IgD-negative memory B cell (primary cell): ENCODE results near the gene STK4. TPM values are rescaled to one million over a fixed set of nuclear protein-coding genes. Genes with fewer than 3 reads are reported as not detected.
"Not testable (repeated sequence)": the region's sequence is repeated elsewhere in the genome, so short reads cannot be mapped to it uniquely, and the experiment has no call there.

ENCODE experiments used
- H3K27ac Mint-ChIP-seq, 3 donors: one replicate each; pipeline ENCODE4 v1.8.0; 2020 to 2022; ENCODE audit warnings: mild to moderate bottlenecking in 3 of 3, mixed read lengths in 3 of 3, moderate library complexity in 1 of 3
- H3K27me3 Mint-ChIP-seq: one replicate; pipeline ENCODE4 v1.8.0; 2021; ENCODE audit warnings: mixed read lengths
- H3K36me3 Mint-ChIP-seq: one replicate; pipeline ENCODE4 v1.8.0; 2020; ENCODE audit warnings: mild to moderate bottlenecking, mixed read lengths
- H3K4me1 Mint-ChIP-seq, 3 donors: one replicate each; pipeline ENCODE4 v1.8.0; 2020 to 2022; ENCODE audit warnings: mixed read lengths in 3 of 3, mild to moderate bottlenecking in 1 of 3
- H3K4me3 Mint-ChIP-seq, 4 donors: one replicate each; pipeline ENCODE4 v1.8.0; 2020 to 2022; ENCODE audit warnings: mild to moderate bottlenecking in 4 of 4, mixed read lengths in 4 of 4, moderate library complexity in 3 of 4
- H3K9me3 Mint-ChIP-seq, 3 donors: one replicate each; pipeline ENCODE4 v1.8.0; 2020 to 2021; ENCODE audit warnings: mixed read lengths in 3 of 3, mild to moderate bottlenecking in 1 of 3
- polyA plus RNA-seq: library from polyadenylated mRNA; unstranded; fragments of 300-500 nt; fragmentation: Illumina TruSeq; gene quantifications from one replicate; pipeline ENCODE4 v1.2.3, GENCODE V29; 2021

Gene STK4
- polyA plus RNA-seq, 1 donor from 2014 or later = 131 TPM

- Mint-ChIP-seq H3K4me1 (peaks cover 7 to 19% (median 19%) of the 10 kb centered on the region in 3 donors), H3K27me3 (no peaks in the 10 kb centered on the region), H3K36me3 (peaks cover 5% of the 10 kb centered on the region), H3K27ac (peak overlapping the region in 2 of 3 donors; percentile 25 to 87), H3K4me3 (no peak overlapping the region), H3K9me3 (no peaks in the 10 kb centered on the region)
These were observed 49.9 kb downstream of the STK4 start for GRCh38 chr20:45016089-45016671.

GRCh38 chr20:45017281-45017680 lies 51.0 kb downstream of the STK4 start:
- Mint-ChIP-seq H3K4me1 (peaks cover 8 to 22% (median 20%) of the 10 kb centered on the region in 3 donors), H3K36me3 (peaks cover 5% of the 10 kb centered on the region), H3K4me3 (no peak overlapping the region), H3K27me3 (no peaks in the 10 kb centered on the region), H3K27ac (no peak overlapping the region), H3K9me3 (no peaks in the 10 kb centered on the region)

GRCh38 chr20:45017857-45018256 lies 51.5 kb downstream of the STK4 start:
- H3K4me3 Mint-ChIP-seq = no peak overlapping the region
- H3K36me3 Mint-ChIP-seq = peaks cover 5% of the 10 kb centered on the region
- peak overlapping the region in 1 of 3 donors; percentile 78 for H3K27ac Mint-ChIP-seq
- no peaks in the 10 kb centered on the region for H3K9me3 Mint-ChIP-seq
- H3K27me3 Mint-ChIP-seq = no peaks in the 10 kb centered on the region
- H3K4me1 Mint-ChIP-seq = peaks cover 8 to 22% (median 20%) of the 10 kb centered on the region in 3 donors

- peaks cover 10 to 22% (median 20%) of the 10 kb centered on the region in 3 donors for H3K4me1 Mint-ChIP-seq
- peaks cover 5% of the 10 kb centered on the region for H3K36me3 Mint-ChIP-seq
- H3K9me3 Mint-ChIP-seq = no peaks in the 10 kb centered on the region
- H3K27me3 Mint-ChIP-seq = no peaks in the 10 kb centered on the region
- no peak overlapping the region for H3K4me3 Mint-ChIP-seq
- H3K27ac Mint-ChIP-seq = no peak overlapping the region
These were observed 52.9 kb downstream of the STK4 start for GRCh38 chr20:45019027-45019761.

GRCh38 chr20:45019762-45020123 lies 53.4 kb downstream of the STK4 start:
- Mint-ChIP-seq H3K27me3 (no peaks in the 10 kb centered on the region), H3K4me1 (peaks cover 10 to 22% (median 20%) of the 10 kb centered on the region in 3 donors), H3K36me3 (peaks cover 5% of the 10 kb centered on the region), H3K4me3 (no peak overlapping the region), H3K9me3 (no peaks in the 10 kb centered on the region), H3K27ac (no peak overlapping the region)

GRCh38 chr20:45020236-45020886 lies 54.0 kb downstream of the STK4 start:
- peak overlapping the region in 1 of 3 donors; percentile 91 for H3K27ac Mint-ChIP-seq

GRCh38 chr20:45021631-45022030 lies 55.3 kb downstream of the STK4 start:
- Mint-ChIP-seq H3K27me3 (no peaks in the 10 kb centered on the region), H3K9me3 (no peaks in the 10 kb centered on the region), H3K4me1 (peaks cover 10 to 19% (median 13%) of the 10 kb centered on the region in 3 donors), H3K36me3 (peaks cover 5% of the 10 kb centered on the region), H3K4me3 (no peak overlapping the region), H3K27ac (no peak overlapping the region)

More at GRCh38 chr20:45020236-45020886, 54.0 kb downstream of the STK4 start:
- Mint-ChIP-seq H3K4me1 (peaks cover 12 to 20% (median 17%) of the 10 kb centered on the region in 3 donors), H3K27me3 (no peaks in the 10 kb centered on the region), H3K4me3 (no peak overlapping the region), H3K9me3 (no peaks in the 10 kb centered on the region), H3K36me3 (peaks cover 5% of the 10 kb centered on the region)

- not testable (repeated sequence) for H3K9me3 Mint-ChIP-seq, H3K4me3 Mint-ChIP-seq, H3K27me3 Mint-ChIP-seq, H3K27ac Mint-ChIP-seq, H3K36me3 Mint-ChIP-seq
- H3K4me1 Mint-ChIP-seq = peaks cover 12 to 13% (median 13%) of the 10 kb centered on the region in 3 donors
These were observed 56.8 kb downstream of the STK4 start for GRCh38 chr20:45023140-45023539.

GRCh38 chr20:45028424-45029136 lies 62.3 kb downstream of the STK4 start:
- Mint-ChIP-seq H3K4me1 (peaks cover 23 to 32% (median 24%) of the 10 kb centered on the region in 3 donors), H3K27me3 (no peaks in the 10 kb centered on the region), H3K27ac (peak overlapping the region in 2 of 3 donors; percentile 43 to 81), H3K9me3 (peaks cover 0 to 5% (median 0%) of the 10 kb centered on the region in 3 donors), H3K36me3 (peaks cover 10% of the 10 kb centered on the region), H3K4me3 (peak overlapping the region in 1 of 4 donors; percentile 46)

GRCh38 chr20:45029884-45030283 lies 63.6 kb downstream of the STK4 start:
- no peak overlapping the region for H3K4me3 Mint-ChIP-seq
- no peaks in the 10 kb centered on the region for H3K27me3 Mint-ChIP-seq
- H3K27ac Mint-ChIP-seq = peak overlapping the region in 1 of 3 donors; percentile 31
- H3K36me3 Mint-ChIP-seq = peaks cover 12% of the 10 kb centered on the region
- H3K4me1 Mint-ChIP-seq = peaks cover 24 to 35% (median 29%) of the 10 kb centered on the region in 3 donors
- peaks cover 0 to 5% (median 0%) of the 10 kb centered on the region in 3 donors for H3K9me3 Mint-ChIP-seq

- Mint-ChIP-seq H3K4me1 (peaks cover 35 to 39% (median 38%) of the 10 kb centered on the region in 3 donors), H3K27ac (peak overlapping the region; percentile 37 to 87 (median 70)), H3K9me3 (peaks cover 0 to 5% (median 0%) of the 10 kb centered on the region in 3 donors), H3K36me3 (peaks cover 12% of the 10 kb centered on the region), H3K4me3 (peak overlapping the region in 1 of 4 donors; percentile 19), H3K27me3 (no peaks in the 10 kb centered on the region)
These were observed 66.0 kb downstream of the STK4 start for GRCh38 chr20:45032276-45032675.

GRCh38 chr20:45032781-45033180 lies 66.5 kb downstream of the STK4 start:
- Mint-ChIP-seq H3K27me3 (no peaks in the 10 kb centered on the region), H3K36me3 (peaks cover 12% of the 10 kb centered on the region), H3K4me1 (peaks cover 33 to 36% (median 35%) of the 10 kb centered on the region in 3 donors), H3K27ac (peak overlapping the region; percentile 37 to 87 (median 70)), H3K4me3 (peak overlapping the region in 2 of 4 donors; percentile 29 to 61), H3K9me3 (peaks cover 0 to 5% (median 0%) of the 10 kb centered on the region in 3 donors)

- Mint-ChIP-seq H3K27ac (no peak overlapping the region), H3K27me3 (no peaks in the 10 kb centered on the region), H3K36me3 (peaks cover 10% of the 10 kb centered on the region), H3K9me3 (peaks cover 0 to 5% (median 0%) of the 10 kb centered on the region in 3 donors), H3K4me1 (peaks cover 31 to 34% (median 31%) of the 10 kb centered on the region in 3 donors), H3K4me3 (no peak overlapping the region)
These were observed 68.1 kb downstream of the STK4 start for GRCh38 chr20:45034436-45034835.

GRCh38 chr20:45036044-45036755 lies 69.9 kb downstream of the STK4 start:
- H3K27ac Mint-ChIP-seq = peak overlapping the region in 2 of 3 donors; percentile 49 to 62
- peaks cover 0 to 5% (median 0%) of the 10 kb centered on the region in 3 donors for H3K9me3 Mint-ChIP-seq
- H3K4me1 Mint-ChIP-seq = peaks cover 33 to 44% (median 38%) of the 10 kb centered on the region in 3 donors
- peaks cover 14% of the 10 kb centered on the region for H3K36me3 Mint-ChIP-seq
- no peak overlapping the region for H3K4me3 Mint-ChIP-seq
- no peaks in the 10 kb centered on the region for H3K27me3 Mint-ChIP-seq
